IPS-NIHi11 (cell line): ENCODE measurements around the gene TMEM240.
"Not testable (repeated sequence)": the region's sequence is repeated elsewhere in the genome, so short reads cannot be mapped to it uniquely, and the experiment has no call there.

Source experiments
- DNase-seq: peaks from one replicate; pipeline ENCODE4 v3.0.0; 2012; ENCODE audit warnings: mixed read lengths, low spot score

The TMEM240 gene

GRCh38 chr1:1557688-1558087 lies 17.3 kb upstream of the TMEM240 start:
- DNase-seq: not testable (repeated sequence)

- not testable (repeated sequence) for DNase-seq
Observed at GRCh38 chr1:1556961-1557360, 16.5 kb upstream of the TMEM240 start.

GRCh38 chr1:1556505-1556904 lies 16.1 kb upstream of the TMEM240 start:
- no peak for DNase-seq

GRCh38 chr1:1554926-1555915 lies 14.8 kb upstream of the TMEM240 start:
- DNase-seq: no peak

GRCh38 chr1:1554550-1554925 lies 14.1 kb upstream of the TMEM240 start:
- DNase-seq: no peak

GRCh38 chr1:1553821-1554494 lies 13.5 kb upstream of the TMEM240 start:
- DNase-seq: no peak

- no peak for DNase-seq
Observed at GRCh38 chr1:1552263-1552639, 11.8 kb upstream of the TMEM240 start.

GRCh38 chr1:1551524-1552262 lies 11.3 kb upstream of the TMEM240 start:
- DNase-seq: no peak

- no peak for DNase-seq
Observed at GRCh38 chr1:1550591-1551432, 10.4 kb upstream of the TMEM240 start.

GRCh38 chr1:1550087-1550486 lies 9.7 kb upstream of the TMEM240 start:
- DNase-seq: no peak

- no peak for DNase-seq
Observed at GRCh38 chr1:1548591-1548990, 8.2 kb upstream of the TMEM240 start.

GRCh38 chr1:1547476-1547875 lies 7.1 kb upstream of the TMEM240 start:
- DNase-seq: no peak

- no peak for DNase-seq
Observed at GRCh38 chr1:1547011-1547410, 6.6 kb upstream of the TMEM240 start.

GRCh38 chr1:1545946-1546737 lies 5.7 kb upstream of the TMEM240 start:
- DNase-seq: no peak

- DNase-seq: no peak
Observed at GRCh38 chr1:1544544-1544943, 4.1 kb upstream of the TMEM240 start.

- no peak for DNase-seq
Observed at GRCh38 chr1:1543706-1544099, 3.3 kb upstream of the TMEM240 start.

- DNase-seq: no peak
Observed at GRCh38 chr1:1542766-1543705, 2.6 kb upstream of the TMEM240 start.

GRCh38 chr1:1541956-1542765 lies 1.7 kb upstream of the TMEM240 start:
- DNase-seq: no peak
